DMS79 (cell line): ENCODE results near the gene ELK4.
A peak's percentile ranks its signal among the peaks of the same experiment; 100 is the strongest.

Experiments
- DNase-seq: peaks from one replicate; lab custom pipeline; 2025; lab: John Stamatoyannopoulos, UW

The ELK4 gene

DNA sequence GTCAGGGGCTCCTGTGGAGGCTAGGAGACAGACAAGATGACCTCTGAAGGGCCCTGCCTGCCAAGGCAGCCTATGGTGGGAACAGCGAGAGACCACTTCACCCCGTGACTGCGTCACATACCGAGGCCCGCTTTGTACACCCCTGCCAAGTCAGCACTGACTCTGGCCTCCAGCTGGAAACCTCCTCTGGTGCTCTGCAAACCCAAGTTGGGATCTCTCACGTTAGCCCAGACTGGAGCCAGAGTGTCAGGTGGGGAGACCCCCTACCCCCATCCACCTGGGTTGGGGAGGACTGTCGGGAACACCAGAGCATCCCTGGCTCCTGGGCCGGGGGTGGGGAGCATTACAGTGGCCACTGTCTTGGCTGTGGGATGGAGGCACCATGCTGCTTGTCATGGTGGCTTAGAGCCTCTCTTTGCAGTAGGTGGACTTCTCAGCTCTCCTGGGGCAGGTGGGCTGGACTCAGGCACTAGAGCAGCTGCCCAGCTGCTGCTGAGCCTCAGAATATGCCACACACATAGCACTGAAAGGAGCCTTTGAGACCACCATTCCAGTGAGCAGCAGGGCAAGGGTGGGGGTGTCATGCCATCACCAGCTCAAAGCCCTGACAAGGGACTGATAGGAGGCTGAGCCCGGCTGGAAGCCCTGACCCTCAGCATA is 50.4 kb downstream of the ELK4 start:
- DNase-seq, result no peak

DNA sequence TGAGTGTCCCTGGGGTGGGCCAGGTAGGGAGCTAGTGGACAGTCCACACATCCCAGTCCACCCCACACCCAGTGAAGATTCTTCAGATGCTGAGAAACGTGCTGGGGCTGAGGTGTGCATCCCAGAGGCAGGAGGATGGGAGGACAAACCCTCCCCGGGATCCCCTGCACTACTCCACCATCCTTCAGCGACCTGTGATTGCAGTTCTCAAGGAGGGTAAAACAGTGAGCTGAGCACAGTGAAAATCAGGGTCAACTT is 51.0 kb downstream of the ELK4 start:
- DNase-seq, result no peak

DNA sequence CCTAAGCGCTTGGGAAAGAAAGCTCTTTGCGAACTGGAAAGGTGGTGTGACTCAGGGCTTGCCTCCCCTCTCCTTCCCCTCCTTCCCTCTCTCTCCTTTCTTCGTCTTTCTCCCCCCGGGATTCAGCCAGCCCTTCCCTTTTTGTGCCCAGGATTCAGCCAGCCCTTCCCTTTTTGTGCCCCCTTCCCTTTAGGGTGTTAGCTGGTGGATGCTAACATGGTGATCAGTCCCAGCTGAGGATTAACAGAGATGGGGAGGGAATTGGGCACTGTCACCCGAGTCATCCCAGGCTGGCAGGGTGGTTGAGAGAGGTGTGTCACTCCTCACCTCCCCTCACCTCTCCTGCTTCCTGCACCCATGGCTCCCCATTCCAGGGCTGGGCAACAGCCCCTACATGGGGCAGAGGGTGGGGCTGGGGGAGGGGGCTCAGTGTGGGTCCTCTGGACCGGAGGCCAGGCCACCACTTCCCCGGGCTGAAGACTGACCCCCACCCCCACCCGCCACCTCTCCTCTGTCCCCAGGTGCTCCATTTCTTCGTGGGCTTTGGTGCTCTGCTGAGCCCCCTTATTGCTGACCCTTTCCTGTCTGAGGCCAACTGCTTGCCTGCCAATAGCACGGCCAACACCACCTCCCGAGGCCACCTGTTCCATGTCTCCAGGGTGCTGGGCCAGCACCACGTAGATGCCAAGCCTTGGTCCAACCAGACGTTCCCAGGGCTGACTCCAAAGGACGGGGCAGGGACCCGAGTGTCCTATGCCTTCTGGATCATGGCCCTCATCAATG is 51.5 kb downstream of the ELK4 start:
- DNase-seq, result no peak

DNA sequence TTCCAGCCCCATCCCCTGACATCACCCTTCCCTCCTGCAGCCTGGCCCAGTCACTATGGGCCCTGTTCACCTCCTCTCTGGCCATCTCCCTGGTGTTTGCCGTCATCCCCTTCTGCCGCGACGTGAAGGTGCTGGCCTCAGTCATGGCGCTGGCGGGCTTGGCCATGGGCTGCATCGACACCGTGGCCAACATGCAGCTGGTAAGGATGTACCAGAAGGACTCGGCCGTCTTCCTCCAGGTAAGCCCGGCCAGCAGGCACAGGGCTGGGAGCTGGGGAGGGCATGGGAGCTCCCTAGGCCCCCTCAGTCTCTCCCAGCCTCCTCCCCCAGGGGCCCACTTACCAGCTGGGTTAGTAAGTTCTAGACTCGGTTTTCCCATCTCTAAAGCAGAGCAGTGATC is 52.1 kb downstream of the ELK4 start:
- DNase-seq, result no peak

DNA sequence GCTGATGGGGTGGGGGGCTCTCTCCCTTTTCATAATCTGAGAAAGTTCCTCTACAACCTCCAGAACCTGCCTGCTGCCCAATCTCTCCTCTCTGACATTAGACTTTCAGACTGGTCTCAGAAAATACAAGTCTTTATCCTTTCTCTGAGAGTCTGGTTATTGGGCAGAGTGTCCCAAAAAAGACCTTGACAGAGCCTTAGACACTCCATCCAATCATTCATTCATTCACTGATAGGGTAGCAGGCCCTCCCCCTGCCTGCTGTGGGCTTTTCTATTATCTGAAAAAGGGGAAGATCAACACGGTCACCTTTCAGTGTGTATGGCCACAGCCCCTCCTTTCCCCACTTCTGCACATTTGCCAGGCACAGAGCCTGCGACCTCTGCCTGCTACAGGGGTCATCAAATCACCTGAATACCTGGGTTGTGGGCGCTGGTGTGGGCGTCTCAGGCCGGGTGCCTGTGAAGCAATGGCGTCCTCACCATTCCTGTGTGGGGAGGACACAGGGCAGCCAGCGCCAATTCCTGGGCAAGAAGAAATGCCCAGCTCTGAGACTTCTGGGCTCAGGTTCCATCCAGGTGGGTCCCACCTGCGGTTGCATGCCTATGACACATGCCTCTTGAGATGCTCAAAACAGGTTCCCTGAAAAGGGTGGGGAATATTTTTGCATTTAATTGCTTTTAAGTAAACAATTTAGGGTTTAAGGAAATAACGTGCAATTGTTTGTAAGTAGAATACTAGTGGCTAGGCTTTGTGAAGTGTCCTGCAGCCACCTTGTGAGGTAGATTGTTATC is 52.8 kb downstream of the ELK4 start:
- DNase-seq, result peak; percentile 98

DNA sequence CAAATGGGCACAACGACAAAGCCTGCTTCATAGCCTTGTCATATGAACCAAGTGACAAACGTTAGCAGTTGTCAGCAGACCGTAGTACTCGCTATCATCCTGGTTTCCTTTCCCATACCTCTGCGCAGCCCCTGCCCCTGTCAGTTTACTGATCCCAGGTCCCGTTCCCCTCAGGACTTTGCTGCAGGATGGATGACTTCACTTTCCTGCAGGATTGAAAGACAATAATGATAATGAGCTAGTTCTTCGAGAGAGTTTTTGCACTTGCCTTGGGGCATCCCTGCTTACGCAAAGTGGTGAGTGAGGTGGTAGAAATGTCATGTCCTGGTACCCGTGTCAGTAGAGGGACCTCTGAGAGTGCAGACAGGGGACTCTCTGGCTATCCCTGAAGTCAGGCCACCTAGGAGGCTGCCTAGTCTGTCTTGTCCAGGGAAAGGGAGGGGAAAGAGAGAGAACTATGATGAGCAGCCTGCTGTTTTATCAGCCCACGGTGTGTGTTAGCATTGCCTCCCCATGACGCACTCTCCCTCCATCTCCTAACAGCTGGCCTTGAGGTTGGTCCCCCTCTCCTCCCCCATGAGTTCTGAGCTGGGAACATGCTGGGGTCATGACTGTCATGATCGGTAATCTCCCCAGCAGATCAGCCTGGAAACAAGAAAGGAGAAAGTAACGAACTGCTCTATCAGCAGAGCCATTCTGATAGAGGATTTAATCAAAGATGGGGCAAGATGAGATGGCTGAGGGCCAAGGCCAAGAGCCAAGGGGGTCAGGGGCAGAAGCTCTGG is 53.7 kb downstream of the ELK4 start:
- DNase-seq, result no peak

DNA sequence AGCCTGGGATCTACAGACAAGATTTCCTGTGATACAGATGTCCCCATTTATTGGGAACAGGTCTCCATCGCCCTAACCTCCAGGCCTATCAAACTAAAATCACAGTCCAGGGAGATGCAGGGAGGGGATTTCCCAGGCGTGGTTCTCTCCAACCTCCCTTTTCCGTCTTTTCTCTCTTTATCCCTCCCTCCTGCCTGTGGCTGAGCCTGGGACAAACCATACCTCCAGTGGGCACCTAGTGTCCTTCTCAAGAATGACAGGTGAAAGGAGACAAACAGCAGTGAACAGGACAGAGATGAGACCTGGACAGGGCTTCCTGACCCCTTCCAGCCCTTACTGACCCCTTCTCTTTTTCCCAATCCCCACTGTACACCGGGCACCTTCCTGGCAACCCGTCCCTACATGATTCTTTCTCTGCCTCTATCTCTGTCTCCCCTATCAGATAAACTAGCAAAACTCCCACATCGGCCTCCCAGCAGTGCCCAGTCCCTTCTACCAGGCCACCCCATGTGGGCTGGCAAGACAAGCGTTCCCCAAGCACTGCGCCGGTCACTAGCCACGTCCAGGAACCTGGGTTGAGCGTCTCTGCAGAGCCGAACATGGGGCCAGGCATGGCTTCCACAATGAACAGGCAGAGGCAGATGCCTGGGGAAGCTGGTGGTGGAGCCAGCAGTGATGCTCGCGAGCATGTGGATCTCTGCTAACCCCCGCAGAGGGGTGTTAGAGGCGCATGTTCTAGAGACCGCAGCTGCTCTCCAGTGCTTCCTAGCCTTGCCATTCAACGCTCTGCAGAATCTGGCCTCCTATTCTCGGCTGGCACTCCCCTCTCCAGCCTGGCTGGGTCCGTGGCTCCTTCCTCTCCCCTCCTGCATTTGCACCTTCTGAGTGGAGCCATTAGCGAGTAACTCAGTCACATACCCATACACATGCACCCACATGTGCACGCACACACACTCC is 54.7 kb downstream of the ELK4 start:
- no peak for DNase-seq

DNA sequence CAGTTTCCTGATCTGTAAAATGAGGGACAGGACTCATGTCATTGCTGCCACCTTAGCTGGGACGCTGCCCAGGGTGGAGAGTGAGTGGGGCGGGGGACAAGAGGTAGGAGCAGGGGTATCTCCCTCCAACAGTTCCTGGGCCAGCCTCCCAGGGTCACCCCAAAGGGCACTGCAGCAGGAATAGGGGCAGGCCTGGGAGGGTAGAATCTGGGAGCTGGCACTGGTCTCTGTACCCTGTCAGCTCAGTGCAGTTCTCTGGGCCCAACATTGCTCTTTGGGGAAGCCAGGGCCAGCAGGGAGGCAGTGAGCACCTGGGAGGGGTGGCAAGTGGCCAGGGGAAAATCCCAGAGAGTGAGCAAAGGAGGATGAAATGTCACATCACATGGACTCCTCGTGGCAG is 55.8 kb downstream of the ELK4 start:
- DNase-seq, result no peak

DNA sequence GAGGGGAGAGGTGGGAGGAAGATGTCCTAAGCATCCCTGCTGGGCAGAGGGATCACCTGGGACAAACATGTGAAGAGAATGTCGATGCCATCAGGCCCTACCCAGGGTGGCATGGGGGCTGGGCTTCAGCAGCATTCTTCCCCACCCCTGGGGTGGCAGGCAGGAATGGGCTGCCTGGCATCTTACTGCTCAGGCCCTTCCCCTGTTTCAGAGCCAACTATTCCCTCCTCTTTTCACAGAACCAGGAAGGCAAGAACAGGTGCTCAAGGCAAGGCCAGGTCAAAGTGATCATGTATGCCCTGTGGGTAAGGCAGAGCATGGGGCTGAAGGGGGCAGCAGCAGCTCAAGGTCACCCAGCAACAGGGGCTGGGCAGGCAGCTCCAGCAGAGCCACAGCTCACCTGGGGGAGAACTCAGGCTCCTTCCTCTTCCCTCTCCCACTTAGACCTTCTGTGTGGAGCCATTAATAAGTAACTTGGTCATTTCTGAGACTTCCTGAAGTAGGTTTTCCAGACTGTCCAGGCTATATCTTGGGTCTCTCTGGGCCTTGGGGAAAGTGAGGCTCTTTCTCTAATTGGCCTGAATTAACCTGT is 56.4 kb downstream of the ELK4 start:
- no peak for DNase-seq

DNA sequence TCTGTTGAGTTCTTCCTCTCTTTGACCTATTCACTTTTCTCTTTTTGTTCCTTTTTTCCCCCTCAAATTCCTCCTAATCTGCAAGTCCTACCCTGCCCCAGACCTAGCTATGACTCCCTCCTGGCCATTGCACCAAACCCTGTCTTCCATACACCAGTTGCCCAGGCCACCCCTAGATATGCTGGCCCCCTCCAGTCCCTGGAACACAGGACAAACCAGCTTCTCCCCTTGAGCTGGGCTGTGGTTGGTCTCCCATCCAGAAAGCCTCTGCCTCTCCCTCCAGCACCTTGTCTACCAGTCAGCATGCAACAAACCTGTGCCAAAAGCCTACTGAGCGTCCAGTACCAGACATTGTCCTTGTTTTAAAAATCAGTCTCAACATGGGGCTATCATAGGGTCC is 59.4 kb downstream of the ELK4 start:
- no peak for DNase-seq

DNA sequence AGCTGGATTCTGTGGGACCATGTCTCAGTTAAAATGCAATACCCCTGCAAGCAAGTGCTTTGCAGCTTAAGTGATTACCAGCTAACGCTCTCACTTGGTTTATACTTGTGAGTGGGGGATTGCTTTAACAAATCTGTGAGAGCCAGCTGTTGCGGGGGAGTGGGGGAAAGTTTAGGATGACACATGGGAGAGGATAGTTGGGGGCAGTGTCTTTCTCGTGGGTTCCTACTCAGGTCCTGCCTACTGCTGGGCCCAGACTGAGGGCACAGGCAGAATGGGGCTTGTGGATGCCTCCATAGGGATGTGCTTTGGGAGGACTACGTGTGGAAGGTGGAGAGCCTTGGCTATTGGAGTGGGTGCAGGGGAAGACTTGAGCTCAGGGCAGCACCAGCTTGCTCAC is 60.1 kb downstream of the ELK4 start:
- no peak for DNase-seq

DNA sequence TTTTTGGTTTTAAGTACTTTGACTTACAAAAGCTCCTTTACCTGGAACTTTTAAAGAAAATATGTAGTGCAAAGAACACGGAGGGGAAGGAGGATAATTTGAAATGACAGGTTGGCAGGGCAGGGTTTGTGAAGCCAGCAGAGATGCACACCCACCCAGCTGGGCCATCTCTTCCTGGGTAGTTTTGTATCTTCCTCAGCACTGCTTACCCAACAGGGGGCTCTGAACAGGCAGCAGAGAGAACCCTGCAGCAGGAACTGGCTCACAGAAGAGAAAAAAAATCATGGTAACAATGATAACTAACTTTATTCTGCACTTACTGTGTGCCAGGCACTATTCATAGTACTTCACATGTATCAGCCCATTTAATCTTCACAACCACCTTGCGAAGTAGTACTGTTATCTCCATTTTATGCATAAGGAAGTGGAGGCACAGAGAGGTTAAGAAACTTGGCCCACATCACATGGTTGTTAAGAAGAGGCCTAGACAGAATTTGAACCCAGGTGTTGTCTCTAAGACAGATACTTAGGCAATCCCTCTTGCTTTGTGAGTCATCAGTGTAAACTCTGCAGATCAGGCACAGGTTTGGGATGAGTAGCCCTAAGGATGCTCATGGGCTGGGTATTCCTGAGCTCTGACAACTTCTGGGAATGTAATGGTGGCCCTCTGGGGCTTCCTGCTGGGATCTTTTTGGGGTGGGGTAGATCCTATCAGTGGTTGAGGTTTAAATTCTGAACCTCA is 60.8 kb downstream of the ELK4 start:
- no peak for DNase-seq

DNA sequence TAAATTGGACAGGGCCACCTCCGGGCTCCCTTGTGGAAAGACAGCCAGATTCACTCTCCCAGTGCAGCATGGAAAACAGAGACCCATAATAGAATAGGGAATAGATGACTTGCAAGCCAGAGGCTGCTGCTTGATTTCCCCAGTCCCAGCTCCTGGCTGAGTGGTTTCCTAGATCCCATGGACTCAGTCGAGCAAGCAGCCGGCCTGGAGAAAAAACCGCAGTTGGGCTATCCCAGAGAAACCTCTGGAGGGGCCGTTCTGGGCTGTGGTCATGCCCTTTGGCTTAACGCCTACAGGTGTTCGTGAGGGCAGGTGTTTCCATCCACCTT is 61.7 kb downstream of the ELK4 start:
- DNase-seq, result no peak

DNA sequence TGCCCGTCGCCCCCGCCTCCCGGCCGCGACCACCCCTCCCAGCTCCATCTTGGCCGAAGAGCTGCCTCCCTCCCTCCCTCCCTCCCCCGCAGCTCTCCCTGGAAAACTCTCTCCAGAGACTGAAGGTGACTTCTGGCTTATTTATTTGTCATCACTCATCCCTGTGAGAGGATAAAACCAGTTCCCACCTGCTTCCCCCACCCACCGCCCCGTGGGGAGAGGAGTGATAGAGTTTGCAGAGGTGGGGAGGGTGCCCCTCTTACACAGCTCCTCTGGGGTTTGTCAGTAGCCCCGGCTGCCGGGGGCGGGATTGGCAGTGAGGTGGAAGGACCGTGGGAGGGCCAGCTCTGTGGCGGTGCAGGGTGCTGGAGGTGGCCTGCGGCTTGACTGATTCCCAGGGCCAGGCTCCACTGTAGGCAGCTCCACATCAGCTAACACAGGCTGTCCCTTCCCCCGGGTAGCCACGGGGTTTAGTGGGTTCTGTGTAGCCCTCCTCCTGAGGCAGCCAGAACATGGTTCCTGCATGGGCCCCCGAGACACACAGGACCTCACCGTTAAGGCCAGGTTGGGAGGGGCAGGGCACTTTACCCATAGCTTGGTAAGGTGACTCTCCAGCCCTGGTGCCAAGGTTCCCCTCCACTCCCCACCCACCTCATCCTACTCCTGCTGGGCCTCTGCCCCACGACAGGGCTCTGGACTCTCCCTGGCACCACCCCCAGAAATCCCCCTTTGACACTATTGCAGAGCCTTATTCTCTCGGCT is 62.2 kb downstream of the ELK4 start:
- no peak for DNase-seq

DNA sequence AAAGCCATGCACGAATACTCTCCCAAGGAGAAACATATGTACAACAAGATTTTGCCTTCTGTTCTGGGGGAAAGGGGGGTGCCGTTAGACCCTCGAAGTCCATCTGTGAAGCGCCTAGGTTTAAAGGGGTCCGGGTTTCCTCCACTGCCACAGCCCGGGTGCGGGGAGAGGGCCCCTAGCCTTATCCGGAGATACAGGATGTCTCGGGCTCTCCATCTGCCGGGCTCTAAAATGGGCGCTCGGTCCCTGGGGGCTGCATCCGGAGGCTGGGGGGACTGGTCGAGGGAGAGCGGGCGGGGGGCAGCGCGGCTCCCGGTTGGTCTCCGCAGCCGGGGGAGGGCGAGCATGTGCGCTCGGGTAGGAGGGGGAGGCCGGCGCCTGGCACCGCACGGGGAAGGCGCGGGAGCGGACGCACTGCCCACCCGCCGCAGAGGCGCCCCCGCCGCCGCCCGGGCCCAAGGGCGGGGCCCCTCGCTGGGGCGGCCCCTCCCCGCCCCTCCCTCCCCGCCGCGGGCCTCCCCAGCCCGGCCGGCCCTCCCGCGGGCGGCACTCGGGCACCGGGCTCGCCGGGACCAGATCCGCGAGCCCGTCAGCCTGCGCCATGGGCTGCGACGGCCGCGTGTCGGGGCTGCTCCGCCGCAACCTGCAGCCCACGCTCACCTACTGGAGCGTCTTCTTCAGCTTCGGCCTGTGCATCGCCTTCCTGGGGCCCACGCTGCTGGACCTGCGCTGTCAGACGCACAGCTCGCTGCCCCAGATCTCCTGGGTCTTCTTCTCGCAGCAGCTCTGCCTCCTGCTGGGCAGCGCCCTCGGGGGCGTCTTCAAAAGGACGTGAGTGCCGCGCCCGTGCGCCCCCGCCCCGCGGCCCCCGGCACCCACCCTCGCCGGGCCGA is 63.1 kb downstream of the ELK4 start:
- no peak for DNase-seq

DNA sequence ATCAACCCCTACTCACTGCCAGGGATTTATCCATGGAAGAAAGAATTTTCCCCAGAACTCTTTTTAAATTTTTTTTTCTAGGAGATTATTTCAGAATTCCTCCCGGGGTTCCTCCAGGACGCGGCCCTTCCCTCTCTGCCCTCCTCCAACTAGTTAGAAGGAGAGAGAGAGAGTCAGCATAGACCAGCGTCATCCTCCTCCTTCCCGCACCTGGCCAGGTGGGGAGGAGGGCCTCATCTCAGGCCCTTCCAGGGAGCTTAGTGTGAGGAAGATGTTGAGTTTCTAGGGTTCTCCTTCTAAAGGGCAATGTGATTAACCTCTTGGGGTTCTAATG is 63.7 kb downstream of the ELK4 start:
- no peak for DNase-seq

DNA sequence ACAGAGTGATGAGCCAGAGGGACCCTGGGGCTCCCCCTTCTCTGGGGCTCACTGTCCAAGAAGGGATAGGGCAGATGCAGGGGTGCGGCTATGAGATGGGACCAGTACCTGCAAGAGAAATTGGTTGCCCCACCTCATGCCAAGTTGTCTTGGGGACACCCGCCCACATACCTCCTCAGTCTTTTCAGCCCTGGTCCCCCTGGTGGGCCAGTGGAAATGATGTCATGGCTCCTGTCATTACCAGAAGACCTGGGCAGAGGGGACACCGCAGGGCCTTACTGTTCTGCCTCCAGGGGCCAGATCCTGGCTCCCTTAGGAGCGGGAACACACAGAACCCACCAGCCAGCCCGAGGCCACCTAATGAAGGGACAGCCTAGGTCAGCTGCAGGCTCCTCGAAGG is 64.1 kb downstream of the ELK4 start:
- no peak for DNase-seq

DNA sequence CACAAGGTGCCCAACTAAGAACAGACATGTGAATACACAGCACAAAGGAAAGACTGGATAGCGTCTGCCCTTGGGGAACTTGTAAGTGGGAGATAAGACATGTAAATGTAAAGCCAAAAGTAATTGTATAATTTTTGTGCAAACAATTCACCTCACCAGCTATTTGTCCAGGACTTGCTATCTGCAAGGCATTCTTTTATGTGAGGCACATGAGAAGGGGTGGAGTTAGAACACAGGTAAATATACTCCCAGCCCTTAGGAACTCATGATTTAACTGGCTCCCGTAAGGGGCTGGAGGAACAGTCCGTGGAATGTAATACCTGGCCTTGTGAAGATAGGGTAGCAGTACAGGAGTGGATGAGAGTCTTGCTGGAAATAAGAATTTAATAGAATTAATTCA is 66.0 kb downstream of the ELK4 start:
- DNase-seq, result no peak

DNA sequence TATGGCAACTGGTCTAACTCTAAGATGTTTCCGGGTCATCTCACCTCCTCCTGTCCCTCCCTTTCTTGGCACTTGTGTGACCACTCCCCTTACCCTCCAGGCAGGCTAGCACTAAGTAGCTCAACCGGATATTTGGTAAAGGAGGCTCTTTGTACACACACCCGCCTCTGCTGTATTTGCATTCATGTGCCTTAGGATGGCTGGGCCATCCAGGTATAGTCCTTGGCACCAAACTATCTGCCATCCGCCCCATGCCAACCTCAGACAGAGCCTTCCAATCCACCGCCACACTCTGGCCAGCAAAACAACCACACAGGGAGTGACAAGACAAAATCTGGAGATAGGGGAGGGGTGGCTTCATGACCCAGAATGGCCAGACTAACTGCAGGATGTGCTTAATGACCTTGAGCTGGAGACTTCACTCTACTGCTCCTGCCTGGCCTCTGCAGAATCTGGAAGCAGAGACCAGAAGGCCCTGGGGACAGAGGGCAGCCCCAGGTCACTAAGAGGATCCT is 67.8 kb downstream of the ELK4 start:
- no peak for DNase-seq
